GM19035 (cell line): Measurements from ENCODE around the gene ZNF511.
A peak's percentile ranks its signal among the peaks of the same experiment; 100 is the strongest.

Experiments
- ATAC-seq: cut with Tn5 transposase; IDR thresholded peaks from one replicate; pipeline ENCODE4 v1.9.1; 2021; ENCODE audit not compliant: unreplicated experiment

The ZNF511 gene

DNA sequence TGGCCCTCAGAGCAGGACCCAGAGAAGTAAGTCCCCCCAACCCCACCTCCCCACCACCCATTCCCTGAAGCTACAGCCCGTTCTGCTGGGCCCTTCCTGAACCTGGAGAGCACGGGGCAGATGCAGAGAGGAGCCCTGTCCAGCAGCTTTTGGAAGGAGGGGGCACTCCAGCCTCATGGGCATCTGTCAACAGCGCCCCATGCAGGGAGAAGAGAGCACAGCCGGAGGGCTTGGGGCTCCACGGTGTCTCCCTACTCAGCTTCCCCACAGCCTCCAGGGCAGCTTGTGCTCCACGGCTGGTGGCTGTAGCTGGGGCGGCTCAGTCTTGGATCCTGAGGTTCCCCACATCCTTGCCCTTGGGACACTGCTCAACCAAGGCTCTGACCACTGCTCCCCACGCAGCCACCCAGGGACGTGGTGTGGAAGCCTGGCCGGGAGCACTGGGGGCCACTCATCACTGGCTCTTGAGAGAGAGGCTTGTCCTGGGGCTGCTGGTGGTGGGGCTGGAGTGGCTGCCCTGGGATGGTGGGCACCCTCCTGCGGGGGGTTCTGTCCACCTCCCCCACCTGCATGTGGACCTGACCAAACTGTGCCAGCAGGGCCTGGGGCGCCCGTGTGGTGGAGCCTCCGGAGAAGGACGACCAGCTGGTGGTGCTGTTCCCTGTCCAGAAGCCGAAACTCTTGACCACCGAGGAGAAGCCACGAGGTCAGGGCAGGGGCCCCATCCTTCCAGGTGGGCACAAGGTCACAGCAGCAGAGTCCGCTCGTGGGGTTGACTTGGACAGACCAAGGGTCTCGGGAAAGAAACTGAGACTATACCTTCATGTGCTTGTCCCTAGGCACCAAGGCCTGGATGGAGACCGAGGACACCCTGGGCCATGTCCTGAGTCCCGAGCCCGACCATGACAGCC is 42.9 kb downstream of the ZNF511 start:
- ATAC-seq, result no peak

DNA sequence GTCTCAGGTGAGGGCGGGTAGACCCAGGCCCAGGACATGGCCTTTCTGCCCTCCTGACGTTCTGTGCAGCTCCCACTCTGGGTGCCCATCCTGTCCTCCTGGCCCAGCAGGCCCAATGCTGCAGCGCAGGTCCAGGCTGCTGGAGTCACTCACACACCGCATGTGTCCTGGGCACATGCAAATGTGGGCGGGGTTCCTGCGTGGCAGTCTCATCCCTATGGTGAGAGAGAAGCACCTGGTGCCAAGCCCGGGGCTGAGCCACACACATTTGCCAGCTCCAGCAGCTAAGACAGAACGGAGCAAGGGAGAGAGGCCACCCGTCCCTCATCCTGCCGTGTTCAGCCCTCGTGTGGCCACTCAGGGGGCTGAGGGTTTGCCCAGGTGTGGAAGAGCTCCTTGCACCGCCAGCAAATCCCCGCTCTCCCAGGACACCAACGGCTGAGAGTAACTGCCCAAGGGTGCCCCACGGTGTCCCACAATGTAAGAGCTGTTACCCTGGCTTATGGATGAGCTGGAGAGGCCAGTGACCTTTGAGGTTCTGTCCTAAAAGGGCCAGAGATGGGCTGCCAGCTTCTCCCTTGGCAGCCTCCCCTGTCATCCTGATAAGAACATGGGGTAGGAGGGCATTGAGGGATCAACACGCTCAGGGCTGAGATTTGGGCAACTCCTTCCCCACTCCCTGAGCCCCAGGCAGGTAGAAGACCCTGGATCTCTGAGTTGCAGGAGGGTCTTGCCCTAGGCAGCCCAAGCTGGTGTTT is 44.7 kb downstream of the ZNF511 start:
- no peak for ATAC-seq

DNA sequence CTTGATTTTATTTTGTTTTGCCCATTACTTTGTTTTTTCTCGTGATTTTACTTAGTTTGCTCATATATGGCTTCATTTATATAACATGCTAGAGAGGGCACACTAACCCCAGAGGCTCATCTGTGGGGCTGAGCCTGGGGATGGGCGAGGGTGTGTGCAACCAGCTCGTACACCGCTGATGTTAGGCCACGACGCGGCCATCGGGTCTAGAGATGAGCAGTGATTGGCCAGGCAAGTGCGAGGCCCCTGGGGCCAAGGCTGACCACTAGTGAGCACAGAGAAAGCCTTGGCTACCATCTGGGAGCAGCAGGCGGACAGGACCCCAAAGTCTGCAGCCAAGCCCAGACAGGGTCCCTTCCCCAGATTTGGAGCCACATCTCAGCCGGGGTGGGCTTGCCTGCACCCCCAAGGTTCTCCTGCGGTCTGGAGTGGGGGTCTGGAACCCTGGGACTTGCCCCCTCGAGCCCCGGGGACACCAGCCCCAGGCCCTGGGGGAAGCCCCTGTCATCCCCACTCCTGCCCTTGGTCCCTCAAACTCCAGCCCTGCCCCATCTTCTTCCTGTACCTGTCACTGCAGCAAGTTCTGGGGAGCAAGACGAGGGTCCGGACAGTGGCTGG is 45.4 kb downstream of the ZNF511 start:
- ATAC-seq, result no peak

DNA sequence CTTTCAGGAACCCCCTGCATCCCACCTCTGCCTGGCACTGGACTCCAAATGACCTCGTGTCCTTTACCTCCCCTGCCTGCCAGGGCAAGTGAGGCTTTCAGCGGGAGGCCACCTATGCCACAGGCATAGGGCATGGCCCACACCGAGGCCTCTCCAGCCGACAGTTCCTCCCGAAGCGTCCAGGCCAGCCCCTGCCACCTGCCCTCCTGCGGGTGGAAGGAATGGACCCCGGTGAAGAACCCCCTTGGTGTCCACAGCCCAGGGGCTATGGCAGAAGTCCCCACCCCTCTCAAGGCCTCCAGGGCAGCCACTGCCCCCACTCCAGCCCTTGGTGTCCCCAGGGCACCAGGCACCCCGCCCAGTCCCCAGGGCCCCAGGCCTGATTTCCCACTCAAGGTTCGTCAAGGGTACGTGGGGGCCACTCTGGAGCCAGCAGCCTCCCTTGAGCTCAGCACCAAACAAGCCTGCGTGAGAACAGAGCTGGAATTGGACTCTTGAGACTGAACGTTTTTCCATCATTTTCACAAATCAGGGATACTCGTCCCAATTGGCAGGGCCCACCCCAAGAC is 46.0 kb downstream of the ZNF511 start:
- ATAC-seq, result no peak

DNA sequence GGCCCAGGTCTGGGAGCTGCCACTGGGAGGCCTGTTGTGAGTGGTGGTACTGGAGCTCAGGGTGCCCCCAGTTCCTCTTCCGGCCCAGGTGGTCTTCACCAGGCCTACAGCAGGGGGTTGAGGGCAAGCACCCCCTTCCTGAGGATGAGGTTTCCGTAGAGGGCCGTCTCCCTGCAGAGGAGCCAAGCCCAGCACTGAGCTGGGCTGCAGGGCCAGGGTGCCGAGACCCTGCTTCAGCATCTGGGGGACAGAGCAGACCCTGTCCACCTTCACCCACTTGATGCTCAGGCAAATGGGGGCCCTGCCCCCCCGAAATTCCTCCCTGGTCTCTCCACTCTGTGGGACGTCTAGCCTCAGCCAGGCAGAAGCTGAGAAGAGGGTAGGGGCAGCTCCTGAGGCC is 46.6 kb downstream of the ZNF511 start:
- ATAC-seq, result no peak

DNA sequence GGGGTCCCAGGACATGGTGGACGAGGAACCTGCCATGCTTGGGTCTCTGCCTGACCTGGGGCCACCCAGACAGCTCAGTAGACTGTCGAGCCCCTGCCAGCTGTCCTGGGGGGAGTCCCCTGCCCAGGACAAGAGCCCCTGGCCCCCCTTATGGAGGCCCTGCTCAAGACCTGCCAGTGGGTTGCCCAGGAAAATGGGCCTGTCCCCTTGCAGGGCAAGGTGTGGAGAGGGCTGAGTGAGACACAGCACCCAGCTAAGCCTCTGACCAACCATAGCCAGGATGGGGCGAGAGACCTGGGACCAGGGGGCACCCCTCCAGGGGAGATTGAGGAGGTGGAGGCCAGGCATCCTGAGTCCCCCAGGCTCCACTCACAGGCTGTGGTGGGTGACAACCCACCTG is 47.3 kb downstream of the ZNF511 start:
- no peak for ATAC-seq

DNA sequence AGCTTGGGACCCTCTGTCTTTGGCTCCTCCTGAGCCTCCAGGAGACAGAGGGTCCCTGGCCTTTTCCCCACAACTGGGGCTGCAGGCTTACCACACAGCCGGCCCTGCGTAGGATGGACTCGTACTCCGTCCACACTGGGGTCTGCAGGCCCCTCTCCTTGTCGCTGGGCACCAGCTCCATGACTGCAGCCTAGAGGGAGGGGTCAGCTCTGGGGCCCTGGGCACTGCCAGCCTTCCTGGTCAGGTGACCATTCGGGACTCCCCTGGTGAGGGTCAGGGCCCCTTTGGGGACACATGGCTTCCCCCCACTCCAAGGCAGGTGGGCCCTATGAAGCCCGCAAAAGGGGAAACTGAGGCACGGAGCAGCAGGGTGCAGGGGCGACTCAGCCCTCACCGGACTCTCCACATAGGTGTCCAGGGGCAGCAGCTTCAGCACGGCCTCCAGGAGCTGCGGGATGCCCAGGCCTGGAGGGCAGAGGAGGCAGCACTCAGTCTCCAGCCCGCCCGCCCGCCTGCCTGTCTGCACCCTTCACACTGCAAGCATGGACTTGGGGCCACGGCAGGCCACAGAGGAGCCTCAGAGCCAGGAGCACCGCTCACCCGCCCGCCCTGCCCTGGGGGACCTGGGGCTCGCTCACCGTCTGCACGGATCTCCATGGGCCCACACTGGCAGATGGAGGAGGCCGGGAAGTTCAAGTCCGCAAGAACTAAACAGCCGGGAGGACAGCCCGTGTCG is 48.0 kb downstream of the ZNF511 start:
- ATAC-seq, result no peak

DNA sequence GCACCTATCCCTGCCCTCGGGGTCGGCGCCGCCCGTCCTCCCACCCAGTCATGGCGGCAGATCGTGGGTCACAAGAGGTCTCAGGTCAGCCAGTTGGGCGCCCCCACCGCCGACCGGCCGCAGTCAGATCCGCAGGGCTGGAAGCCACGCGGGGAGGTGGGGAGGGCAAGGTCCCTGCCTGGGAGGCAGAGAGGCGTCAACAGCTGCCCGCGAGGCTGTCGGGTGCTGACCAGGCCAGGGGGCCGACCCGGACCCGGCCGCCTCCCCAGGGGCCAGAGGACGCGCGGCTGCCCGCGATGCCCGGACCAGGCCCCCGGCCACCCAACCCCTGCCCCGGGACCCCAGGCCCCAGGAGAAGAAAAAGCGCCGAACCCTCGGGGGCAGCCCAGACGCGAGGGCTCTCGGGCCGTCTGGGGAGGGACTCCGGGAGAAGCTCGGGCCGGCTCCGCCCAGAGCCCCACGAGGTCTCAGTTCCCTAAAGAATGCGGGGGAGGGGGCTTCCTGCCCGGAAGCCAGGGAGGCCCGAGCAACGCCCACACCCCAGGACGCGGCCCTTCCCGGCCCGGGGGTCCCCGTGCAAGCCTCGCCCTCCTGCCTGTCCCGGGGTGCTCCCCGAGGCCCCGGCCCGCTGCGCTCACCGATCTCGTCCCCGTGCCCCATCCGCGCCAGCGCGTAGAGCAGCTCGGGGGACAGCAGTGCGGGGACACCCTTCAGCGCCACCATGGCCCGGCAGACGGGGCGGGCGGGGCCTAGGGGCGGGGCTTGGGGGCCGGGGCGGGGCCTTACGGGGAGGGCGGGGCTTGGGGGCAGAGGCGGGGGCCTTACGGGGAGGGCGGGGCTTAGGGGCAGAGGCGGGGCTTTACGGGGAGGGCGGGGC is 48.8 kb downstream of the ZNF511 start, which contains the start of gene FUOM:
Gene FUOM (minus strand): TSS at position 735 of the 877 bp plus-strand sequence. CDS start 12 bp downstream, at position 723.
- peak; percentile 61 for ATAC-seq

DNA sequence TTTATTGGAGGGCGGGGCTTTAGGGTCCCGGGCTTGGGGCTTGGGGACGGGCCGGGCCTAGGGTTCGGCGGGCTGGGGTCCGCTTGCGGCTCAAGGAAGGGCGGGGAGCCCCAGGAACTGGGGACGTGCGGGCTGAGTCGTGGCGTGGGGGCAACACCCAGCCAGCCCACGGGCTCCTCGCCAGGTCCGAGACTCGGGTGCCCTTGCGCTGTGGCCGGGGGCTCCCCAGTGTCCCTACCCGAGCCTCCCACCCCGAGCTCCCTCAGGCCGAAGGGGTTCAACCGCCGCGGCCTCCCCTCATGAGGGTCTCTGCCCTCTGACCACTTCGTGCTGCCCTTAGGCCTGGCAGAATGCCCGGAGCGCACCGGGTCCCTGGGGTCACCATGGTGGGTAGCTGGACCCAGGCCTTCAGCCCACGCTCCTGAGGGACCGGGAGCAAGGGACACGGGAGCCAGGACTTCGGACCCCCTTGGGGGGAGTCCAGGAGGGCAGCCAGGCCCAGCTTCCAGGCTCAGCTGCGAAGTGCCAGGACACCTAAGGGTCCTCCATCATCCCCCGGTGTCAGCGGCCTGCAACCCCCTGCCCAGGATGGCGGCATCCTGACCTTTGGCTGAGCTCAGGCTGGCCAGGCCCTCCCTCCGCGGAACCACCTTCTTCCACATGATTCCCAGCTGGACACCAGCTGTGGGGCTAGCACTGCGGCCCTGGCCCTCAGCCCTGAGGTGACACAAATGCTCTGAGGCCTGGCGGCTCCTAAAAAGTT is 49.6 kb downstream of the ZNF511 start:
- no peak for ATAC-seq

DNA sequence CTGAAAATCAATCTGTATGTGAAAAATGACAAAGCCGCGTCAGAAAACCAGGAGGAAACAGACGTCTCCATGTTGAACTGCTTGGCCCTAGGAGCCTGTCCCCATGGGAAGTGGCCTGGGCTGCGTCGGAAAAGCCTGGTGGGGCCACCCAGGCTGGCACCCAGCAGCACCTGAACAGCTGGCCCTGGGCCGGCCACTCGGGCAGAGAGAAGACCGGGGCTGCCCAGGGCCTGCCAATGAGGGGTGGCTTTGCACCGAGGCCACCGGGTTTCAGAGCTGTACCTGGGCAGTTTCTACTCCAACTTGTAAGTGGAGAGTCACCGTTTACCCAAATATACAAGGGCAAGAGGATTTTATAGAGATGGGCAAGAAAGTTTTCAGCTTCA is 50.2 kb downstream of the ZNF511 start:
- no peak for ATAC-seq

DNA sequence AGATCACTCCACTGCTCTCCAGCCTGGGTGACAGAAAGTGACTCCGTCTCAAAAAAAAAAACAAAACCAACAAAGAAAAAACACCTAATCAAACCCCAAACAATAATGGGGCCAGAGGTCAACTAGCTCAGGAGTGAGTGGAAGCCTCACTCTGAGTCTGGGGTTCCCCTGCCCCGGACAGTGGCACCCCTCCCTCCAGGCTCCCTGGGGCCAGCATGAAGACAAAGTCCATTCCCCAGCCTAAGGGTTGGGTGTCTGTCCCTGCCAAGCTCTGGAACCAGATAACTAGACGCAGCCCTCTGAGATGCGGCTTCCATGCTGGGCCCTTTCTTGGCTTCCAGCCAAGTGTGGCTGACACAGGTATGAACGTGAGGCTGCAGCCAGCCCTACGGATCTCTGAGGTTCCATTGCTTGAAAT is 50.8 kb downstream of the ZNF511 start:
- ATAC-seq, result no peak

DNA sequence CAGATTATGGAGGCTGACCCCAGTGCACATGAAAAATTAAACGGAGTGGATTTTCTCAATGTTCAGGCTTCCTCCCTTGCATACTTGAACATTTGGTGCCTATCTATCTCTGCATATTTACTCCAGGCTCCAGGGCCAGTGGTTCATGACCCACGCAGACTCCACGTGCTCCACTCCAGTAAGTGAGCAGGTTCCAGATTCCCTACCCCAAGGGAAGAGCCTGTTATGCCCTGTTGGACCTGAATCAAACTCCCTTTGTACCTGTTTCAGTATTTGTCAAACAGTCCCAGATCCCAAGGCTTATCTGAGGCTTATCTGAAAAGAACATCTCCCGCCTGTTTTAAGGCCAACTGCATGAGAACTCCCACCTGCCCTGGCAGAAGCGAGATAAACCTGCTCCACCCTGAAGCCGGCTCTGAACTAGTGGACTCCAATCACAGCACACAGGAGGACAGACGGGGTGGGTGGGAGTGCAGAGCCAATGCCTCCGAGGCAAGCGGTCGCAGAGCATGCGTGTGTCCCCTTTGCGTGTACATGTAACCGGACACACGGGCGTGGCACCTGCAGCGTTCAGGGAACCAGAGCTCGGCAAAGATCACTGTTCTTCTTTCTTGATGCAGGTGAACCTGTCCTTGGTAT is 51.4 kb downstream of the ZNF511 start:
- ATAC-seq, result no peak

DNA sequence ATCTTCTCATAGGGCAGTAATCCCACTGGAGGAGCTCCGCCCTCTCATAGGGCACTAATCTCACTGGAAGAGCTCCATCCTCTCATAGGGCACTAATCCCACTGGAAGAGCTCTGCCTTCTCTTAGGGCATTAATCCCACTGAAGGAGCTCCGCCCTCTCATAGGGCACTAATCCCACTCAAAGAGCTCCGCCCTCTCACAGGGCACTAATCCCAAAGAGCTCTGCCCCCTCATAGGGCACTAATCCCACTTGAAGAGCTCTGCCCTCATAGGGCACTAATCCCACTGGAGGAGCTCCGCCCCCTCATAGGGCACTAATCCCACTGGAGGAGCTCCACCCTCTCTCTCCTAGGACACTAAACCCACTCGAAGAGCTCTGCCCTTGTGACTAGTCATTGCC is 52.5 kb downstream of the ZNF511 start:
- ATAC-seq, result no peak

DNA sequence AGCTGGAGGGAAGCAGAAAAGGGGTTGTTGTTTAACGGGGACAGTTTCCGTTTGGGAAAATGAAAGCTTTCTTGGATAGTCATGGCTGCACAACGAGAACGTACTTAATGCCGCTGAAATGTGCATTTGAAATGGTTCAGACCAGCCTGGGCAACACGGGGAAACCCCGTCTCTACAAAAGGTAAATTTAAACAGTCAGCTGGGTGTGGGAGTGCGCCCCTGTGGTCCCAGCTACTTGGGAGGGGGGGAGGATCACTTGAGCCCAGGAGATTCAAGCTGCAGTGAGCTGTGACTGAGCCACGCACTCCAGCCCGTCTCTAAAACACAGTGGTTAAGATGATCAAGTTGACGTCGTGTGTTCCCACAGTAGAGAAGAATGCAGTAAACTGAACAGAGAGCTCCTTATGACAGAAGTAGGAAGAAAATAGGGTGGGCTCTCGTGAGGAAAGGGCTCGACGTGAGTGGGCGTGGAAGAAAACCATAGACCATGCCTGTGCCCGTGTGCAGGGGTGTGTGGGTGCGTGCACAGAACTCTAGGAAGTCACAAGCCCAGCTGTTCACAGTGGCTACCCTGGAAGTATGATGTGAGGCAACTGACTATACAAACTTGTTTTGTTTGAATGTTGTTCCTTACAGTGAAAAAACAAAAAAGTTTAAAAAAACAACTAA is 53.2 kb downstream of the ZNF511 start:
- ATAC-seq, result no peak
